IPS-18c (cell line): ENCODE measurements around the gene FSHR.

Experiments
- H3K4me3 ChIP-seq: 2 replicates; pipeline ENCODE4 v1.7.0; 2013; ENCODE audit warnings: low read depth, mild to moderate bottlenecking, low read length, moderate library complexity; ENCODE audit not compliant: insufficient read depth
- H3K9me3 ChIP-seq: one replicate; pipeline ENCODE4 v1.6.1; 2013; ENCODE audit warnings: mild to moderate bottlenecking, low read length, moderate library complexity; ENCODE audit not compliant: control insufficient read depth, insufficient read depth

FSHR gene

GRCh38 chr2:49045083-49045482 is 109.2 kb downstream of the FSHR start:
- Histone ChIP-seq H3K9me3 (no peaks in the 10 kb centered on the region), H3K4me3 (no peak overlapping the region)

- H3K9me3 ChIP-seq = no peaks in the 10 kb centered on the region
These were observed 109.8 kb downstream of the FSHR start for GRCh38 chr2:49044350-49045079.

GRCh38 chr2:49043405-49043982 is 110.8 kb downstream of the FSHR start:
- Histone ChIP-seq H3K9me3 (no peaks in the 10 kb centered on the region), H3K4me3 (no peak overlapping the region)

More at GRCh38 chr2:49044350-49045079, 109.8 kb downstream of the FSHR start:
- H3K4me3 ChIP-seq = no peak overlapping the region

GRCh38 chr2:49042488-49042887 is 111.8 kb downstream of the FSHR start:
- no peaks in the 10 kb centered on the region for H3K9me3 ChIP-seq

GRCh38 chr2:49041061-49041460 is 113.3 kb downstream of the FSHR start:
- Histone ChIP-seq H3K4me3 (no peak overlapping the region), H3K9me3 (no peaks in the 10 kb centered on the region)

More at GRCh38 chr2:49042488-49042887, 111.8 kb downstream of the FSHR start:
- no peak overlapping the region for H3K4me3 ChIP-seq

- H3K9me3 ChIP-seq = no peaks in the 10 kb centered on the region
- no peak overlapping the region for H3K4me3 ChIP-seq
These were observed 117.1 kb downstream of the FSHR start for GRCh38 chr2:49037197-49037596.

- H3K9me3 ChIP-seq = no peaks in the 10 kb centered on the region
- no peak overlapping the region for H3K4me3 ChIP-seq
These were observed 118.8 kb downstream of the FSHR start for GRCh38 chr2:49035481-49035880.

GRCh38 chr2:49033394-49034185 is 120.7 kb downstream of the FSHR start:
- Histone ChIP-seq H3K4me3 (no peak overlapping the region), H3K9me3 (no peaks in the 10 kb centered on the region)

- H3K9me3 ChIP-seq = no peaks in the 10 kb centered on the region
These were observed 121.4 kb downstream of the FSHR start for GRCh38 chr2:49032936-49033335.

GRCh38 chr2:49032126-49032525 is 122.2 kb downstream of the FSHR start:
- Histone ChIP-seq H3K9me3 (no peaks in the 10 kb centered on the region), H3K4me3 (no peak overlapping the region)

More at GRCh38 chr2:49032936-49033335, 121.4 kb downstream of the FSHR start:
- no peak overlapping the region for H3K4me3 ChIP-seq

GRCh38 chr2:49029406-49029805 is 124.9 kb downstream of the FSHR start:
- Histone ChIP-seq H3K4me3 (no peak overlapping the region), H3K9me3 (no peaks in the 10 kb centered on the region)

- no peak overlapping the region for H3K4me3 ChIP-seq
- H3K9me3 ChIP-seq = no peaks in the 10 kb centered on the region
These were observed 126.2 kb downstream of the FSHR start for GRCh38 chr2:49028101-49028500.

- H3K9me3 ChIP-seq = no peaks in the 10 kb centered on the region
- no peak overlapping the region for H3K4me3 ChIP-seq
These were observed 127.6 kb downstream of the FSHR start for GRCh38 chr2:49026706-49027105.

GRCh38 chr2:49021271-49021670 is 133.0 kb downstream of the FSHR start:
- no peaks in the 10 kb centered on the region for H3K9me3 ChIP-seq
- no peak overlapping the region for H3K4me3 ChIP-seq

- H3K4me3 ChIP-seq = no peak overlapping the region
- no peaks in the 10 kb centered on the region for H3K9me3 ChIP-seq
These were observed 149.1 kb downstream of the FSHR start for GRCh38 chr2:49005261-49005660.

GRCh38 chr2:49004036-49004626 is 150.2 kb downstream of the FSHR start:
- H3K9me3 ChIP-seq = no peaks in the 10 kb centered on the region
- no peak overlapping the region for H3K4me3 ChIP-seq

- Histone ChIP-seq H3K9me3 (no peaks in the 10 kb centered on the region), H3K4me3 (no peak overlapping the region)
These were observed 151.1 kb downstream of the FSHR start for GRCh38 chr2:49003201-49003600.

GRCh38 chr2:49002750-49003149 is 151.6 kb downstream of the FSHR start:
- no peak overlapping the region for H3K4me3 ChIP-seq
- H3K9me3 ChIP-seq = no peaks in the 10 kb centered on the region
